ENCODE measurements around the gene MKI67.

MKI67 gene

GRCh38 chr10:128158021-128158795 is 32.0 kb upstream of the MKI67 start:
- TF ChIP-seq YY1 (IDR thresholded peaks at IDR 0.05; ENCODE audit: low read depth): no peak
- TF ChIP-seq TAF1 (IDR thresholded peaks at IDR 0.05; ENCODE audit: low read depth): no peak
- TF ChIP-seq ZBTB7A (IDR thresholded peaks at IDR 0.05; ENCODE audit: low read depth): no peak
- no peak for TF ChIP-seq NFIC (IDR thresholded peaks at IDR 0.05)
- TF ChIP-seq CEBPB (IDR thresholded peaks at IDR 0.05): no peak
- no peak for TF ChIP-seq FOXM1 (IDR thresholded peaks at IDR 0.05; ENCODE audit: borderline replicate concordance, low read depth)
- TF ChIP-seq RAD21 (IDR thresholded peaks at IDR 0.05; ENCODE audit: low read depth): no peak
- TF ChIP-seq TEAD4 (IDR thresholded peaks at IDR 0.05): no peak
- TF ChIP-seq EP300 (IDR thresholded peaks at IDR 0.05; ENCODE audit: borderline replicate concordance): no peak
- TF ChIP-seq TCF12 (IDR thresholded peaks at IDR 0.05; ENCODE audit: low read depth): no peak
- no peak for TF ChIP-seq REST (IDR thresholded peaks at IDR 0.05; ENCODE audit: low read depth)
- TF ChIP-seq CREB1 (IDR thresholded peaks at IDR 0.05; ENCODE audit: low read depth): no peak
- no peak for TF ChIP-seq USF1 (IDR thresholded peaks at IDR 0.05)
- no peak for TF ChIP-seq MAX (IDR thresholded peaks at IDR 0.05)

GRCh38 chr10:128156999-128157755 is 31.0 kb upstream of the MKI67 start:
- TF ChIP-seq RAD21 (IDR thresholded peaks at IDR 0.05; ENCODE audit: low read depth): no peak
- TF ChIP-seq REST (IDR thresholded peaks at IDR 0.05; ENCODE audit: low read depth): no peak
- TF ChIP-seq CEBPB (IDR thresholded peaks at IDR 0.05): no peak
- TF ChIP-seq ZBTB7A (IDR thresholded peaks at IDR 0.05; ENCODE audit: low read depth): no peak
- TF ChIP-seq EGR1 (IDR thresholded peaks at IDR 0.05): no peak
- TF ChIP-seq TAF1 (IDR thresholded peaks at IDR 0.05; ENCODE audit: low read depth): no peak
- no peak for TF ChIP-seq TCF12 (IDR thresholded peaks at IDR 0.05; ENCODE audit: low read depth)
- TF ChIP-seq USF1 (IDR thresholded peaks at IDR 0.05): no peak
- no peak for TF ChIP-seq FOXM1 (IDR thresholded peaks at IDR 0.05; ENCODE audit: borderline replicate concordance, low read depth)
- no peak for TF ChIP-seq NFIC (IDR thresholded peaks at IDR 0.05)
- no peak for TF ChIP-seq MAX (IDR thresholded peaks at IDR 0.05)
- TF ChIP-seq CREB1 (IDR thresholded peaks at IDR 0.05; ENCODE audit: low read depth): no peak
- TF ChIP-seq TEAD4 (IDR thresholded peaks at IDR 0.05): no peak

- no peak for TF ChIP-seq FOXM1 (IDR thresholded peaks at IDR 0.05; ENCODE audit: borderline replicate concordance, low read depth)
- no peak for TF ChIP-seq CEBPB (IDR thresholded peaks at IDR 0.05)
- TF ChIP-seq NFIC (IDR thresholded peaks at IDR 0.05): no peak
- no peak for TF ChIP-seq ZBTB7A (IDR thresholded peaks at IDR 0.05; ENCODE audit: low read depth)
- TF ChIP-seq USF1 (IDR thresholded peaks at IDR 0.05): no peak
- TF ChIP-seq RAD21 (IDR thresholded peaks at IDR 0.05; ENCODE audit: low read depth): no peak
- no peak for TF ChIP-seq CREB1 (IDR thresholded peaks at IDR 0.05; ENCODE audit: low read depth)
- no peak for TF ChIP-seq MAX (IDR thresholded peaks at IDR 0.05)
- TF ChIP-seq TAF1 (IDR thresholded peaks at IDR 0.05; ENCODE audit: low read depth): no peak
- TF ChIP-seq TCF12 (IDR thresholded peaks at IDR 0.05; ENCODE audit: low read depth): no peak
- TF ChIP-seq YY1 (IDR thresholded peaks at IDR 0.05; ENCODE audit: low read depth): no peak
- no peak for TF ChIP-seq EP300 (IDR thresholded peaks at IDR 0.05; ENCODE audit: borderline replicate concordance)
- TF ChIP-seq EGR1 (IDR thresholded peaks at IDR 0.05): no peak
- TF ChIP-seq REST (IDR thresholded peaks at IDR 0.05; ENCODE audit: low read depth): no peak
- no peak for TF ChIP-seq TEAD4 (IDR thresholded peaks at IDR 0.05)
Measured at GRCh38 chr10:128152741-128153580, 26.7 kb upstream of the MKI67 start.

All from Ishikawa (cell line).